D721Med (cell line): ENCODE results near the gene KLF13.

Source experiments
- DNase-seq: peaks from one replicate; pipeline ENCODE4 v3.0.0; 2011; ENCODE audit warnings: low spot score; ENCODE audit not compliant: insufficient read length
- FAIRE-seq: peaks from 2 replicates; lab custom pipeline; 2011; peaks lifted over from hg19 to GRCh38; lab: Jason Lieb, UNC
- CTCF ChIP-seq: IDR thresholded peaks from 2 replicates; pipeline ENCODE4 v1.5.1; 2012; ENCODE audit warnings: mild to moderate bottlenecking, control low read depth; ENCODE audit not compliant: insufficient read depth; ENCODE audit errors: missing control alignments

KLF13 gene

DNA sequence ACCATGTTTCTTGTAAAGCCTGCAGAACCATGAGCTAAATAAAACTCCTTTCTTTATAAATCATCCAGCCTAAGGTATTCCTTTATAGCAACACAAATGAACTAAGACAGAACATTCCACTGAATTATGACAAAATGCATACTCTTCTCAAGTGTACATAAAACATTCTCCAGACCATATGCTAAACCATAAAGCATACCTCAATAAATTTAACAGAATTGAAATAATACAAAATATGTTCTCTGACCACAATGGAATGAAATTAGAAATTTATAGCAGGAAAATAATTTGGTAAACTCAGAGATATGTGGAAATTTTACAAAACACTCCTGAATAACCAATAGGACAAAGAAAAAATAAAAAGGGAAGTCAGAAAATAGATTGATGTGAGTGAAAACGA, 88.6 kb downstream of the KLF13 start:
- DNase-seq (no peak), FAIRE-seq (no peak)
- TF ChIP-seq CTCF, result no peak

DNA sequence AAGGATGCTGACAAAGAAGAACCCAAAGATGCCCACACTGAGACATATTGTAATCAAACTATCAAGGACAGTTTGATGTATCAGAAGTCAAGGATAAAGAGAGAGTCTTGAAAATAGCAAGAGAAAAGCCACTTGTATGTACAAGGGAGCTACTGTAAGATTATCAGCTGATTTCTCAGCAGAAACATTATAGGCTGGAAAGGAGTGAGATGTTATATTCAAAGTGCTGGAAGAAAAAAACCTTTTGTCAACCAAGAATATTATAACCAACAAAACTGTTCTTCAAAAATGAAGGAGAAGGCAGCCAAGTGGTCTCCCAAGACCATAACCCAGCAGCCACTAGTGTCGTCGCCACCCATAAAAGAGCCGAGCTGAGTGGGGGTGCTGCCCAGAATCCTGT, 93.2 kb downstream of the KLF13 start:
- no peak for FAIRE-seq
- no peak for DNase-seq
- no peak for TF ChIP-seq CTCF

DNA sequence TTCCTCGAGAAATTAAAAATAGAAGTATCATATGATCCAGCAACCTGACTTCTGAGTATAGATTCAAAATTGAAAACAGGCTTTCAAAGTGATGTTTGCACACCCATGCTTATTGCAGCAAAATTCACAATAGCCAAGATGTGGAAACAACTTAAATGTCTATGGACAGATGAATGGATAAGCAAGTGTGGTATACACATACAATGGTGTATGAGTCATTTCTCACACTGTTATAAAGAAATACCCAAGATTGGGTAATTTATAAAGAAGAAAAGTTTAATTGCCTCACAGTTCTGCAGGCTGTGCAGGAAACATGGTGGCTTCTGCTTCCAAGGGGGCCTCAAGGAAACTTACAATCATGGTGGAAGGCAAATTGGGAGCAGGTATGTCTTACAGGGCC, 100.8 kb downstream of the KLF13 start:
- DNase-seq, result no peak
- no peak for TF ChIP-seq CTCF
- no peak for FAIRE-seq
